Activated T-helper 1 cell treated with Interleukin-2 at 50 U/mL for 16 hours (primary cell): ENCODE data around the gene FBXW2.
A peak's percentile ranks its signal among the peaks of the same experiment; 100 is the strongest.
"Not testable (repeated sequence)": the region's sequence is repeated elsewhere in the genome, so short reads cannot be mapped to it uniquely, and the experiment has no call there.

ENCODE experiments used
- DNase-seq: peaks from one replicate; pipeline ENCODE4 v3.0.0-alpha.2; 2020; ENCODE audit warnings: low read depth

FBXW2 gene

GRCh38 chr9:120792898-120793765, at the start of gene FBXW2:
FBXW2 (minus strand) TSS chr9:120793416; CDS start chr9:120788258, 5,158 bp downstream.
- DNase-seq, result peak; percentile 80

GRCh38 chr9:120841930-120842684, 48.9 kb upstream of the FBXW2 start:
- no peak for DNase-seq

GRCh38 chr9:120839146-120839545, 45.9 kb upstream of the FBXW2 start:
- no peak for DNase-seq

- no peak for DNase-seq
These were observed 44.7 kb upstream of the FBXW2 start for GRCh38 chr9:120837921-120838320.

- DNase-seq, result no peak
These were observed 40.1 kb upstream of the FBXW2 start for GRCh38 chr9:120833325-120833724.

GRCh38 chr9:120832807-120833206, 39.6 kb upstream of the FBXW2 start:
- no peak for DNase-seq

GRCh38 chr9:120830865-120831264, 37.6 kb upstream of the FBXW2 start:
- DNase-seq, result no peak

- no peak for DNase-seq
These were observed 36.9 kb upstream of the FBXW2 start for GRCh38 chr9:120830151-120830550.

- no peak for DNase-seq
These were observed 36.4 kb upstream of the FBXW2 start for GRCh38 chr9:120829650-120830049.

GRCh38 chr9:120820095-120820494, 26.9 kb upstream of the FBXW2 start:
- DNase-seq, result no peak

- no peak for DNase-seq
These were observed 25.4 kb upstream of the FBXW2 start for GRCh38 chr9:120818595-120818994.

- no peak for DNase-seq
These were observed 21.9 kb upstream of the FBXW2 start for GRCh38 chr9:120815075-120815474.

GRCh38 chr9:120808931-120809330, 15.7 kb upstream of the FBXW2 start:
- no peak for DNase-seq

- DNase-seq, result no peak
These were observed 14.6 kb upstream of the FBXW2 start for GRCh38 chr9:120807607-120808379.

GRCh38 chr9:120804784-120805363, 11.7 kb upstream of the FBXW2 start:
- not testable (repeated sequence) for DNase-seq

GRCh38 chr9:120801441-120801840, 8.2 kb upstream of the FBXW2 start:
- DNase-seq, result no peak

GRCh38 chr9:120791161-120791560, 2.1 kb downstream of the FBXW2 start:
- DNase-seq, result no peak

GRCh38 chr9:120787933-120788332, 5.3 kb downstream of the FBXW2 start:
- no peak for DNase-seq

GRCh38 chr9:120783602-120784047, 9.6 kb downstream of the FBXW2 start:
- no peak for DNase-seq

GRCh38 chr9:120781236-120781635, 12.0 kb downstream of the FBXW2 start:
- no peak for DNase-seq

- DNase-seq, result no peak
These were observed 12.8 kb downstream of the FBXW2 start for GRCh38 chr9:120780367-120780766.

- DNase-seq, result no peak
These were observed 14.0 kb downstream of the FBXW2 start for GRCh38 chr9:120779227-120779626.
